ENCODE results near the gene DEPP1.

DEPP1 gene

GRCh38 chr10:44931621-44932516 is 46.7 kb downstream of the DEPP1 start:
- no peak for DNase-seq (ENCODE audit: low spot score)

- no peak for DNase-seq (ENCODE audit: low spot score)
Observed at GRCh38 chr10:44930904-44931620, 47.5 kb downstream of the DEPP1 start.

- DNase-seq (ENCODE audit: low spot score): no peak
Observed at GRCh38 chr10:44929356-44930255, 49.0 kb downstream of the DEPP1 start.

GRCh38 chr10:44928462-44928861 is 50.1 kb downstream of the DEPP1 start:
- no peak for DNase-seq (ENCODE audit: low spot score)

- DNase-seq (ENCODE audit: low spot score): no peak
Observed at GRCh38 chr10:44927352-44927751, 51.3 kb downstream of the DEPP1 start.

- DNase-seq (ENCODE audit: low spot score): no peak
Observed at GRCh38 chr10:44926751-44927351, 51.8 kb downstream of the DEPP1 start.

All from HuH-7 (cell line).